Kidney epithelial cell (primary cell): ENCODE data around the gene SYT2. TPM values are rescaled to one million over a fixed set of nuclear protein-coding genes. Genes with fewer than 3 reads are reported as not detected.
"Not testable (repeated sequence)": the region's sequence is repeated elsewhere in the genome, so short reads cannot be mapped to it uniquely, and the experiment has no call there.

Source experiments
- DNase-seq: peaks from one replicate; pipeline ENCODE4 v3.0.0-alpha.2; 2010; ENCODE audit warnings: low read depth
- H3K27me3 ChIP-seq: 2 replicates; pipeline ENCODE4 v1.6.0; 2011; ENCODE audit warnings: low read length; ENCODE audit not compliant: control insufficient read depth, insufficient read depth
- H3K36me3 ChIP-seq: 2 replicates; pipeline ENCODE4 v1.5.1; 2011; ENCODE audit warnings: low read length; ENCODE audit not compliant: control insufficient read depth, insufficient read depth
- H3K4me3 ChIP-seq: 2 replicates; pipeline ENCODE4 v1.5.1; 2011; ENCODE audit warnings: low read depth, mild to moderate bottlenecking, control low read depth, low read length
- CTCF ChIP-seq: IDR thresholded peaks from 2 replicates; pipeline ENCODE4 v1.5.1; 2011; ENCODE audit warnings: mild to moderate bottlenecking, moderate library complexity, low read length, control low read depth, inconsistent platforms; ENCODE audit not compliant: insufficient read depth, poor library complexity, severe bottlenecking
- total RNA-seq: library from RNA; depleted of rRNA; stranded (reverse); fragments of >200 nt; gene quantifications from 2 replicates; pipeline ENCODE4 v1.2.3, GENCODE V29; 2015

SYT2 gene
- total RNA-seq, 1 donor from 2014 or later: 0.04 TPM

GRCh38 chr1:202615501-202616354 lies 94.5 kb downstream of the SYT2 start:
- H3K4me3 ChIP-seq: no peak overlapping the region
- TF ChIP-seq CTCF: no peak
- no peak for DNase-seq
- no peaks in the 10 kb centered on the region for H3K27me3 ChIP-seq
- H3K36me3 ChIP-seq: no peaks in the 10 kb centered on the region

- H3K36me3 ChIP-seq, DNase-seq, H3K27me3 ChIP-seq, H3K4me3 ChIP-seq: not testable (repeated sequence)
Observed at GRCh38 chr1:202615208-202615500, 95.1 kb downstream of the SYT2 start.

GRCh38 chr1:202614363-202615207 lies 95.7 kb downstream of the SYT2 start:
- H3K36me3 ChIP-seq: not testable (repeated sequence)

GRCh38 chr1:202613571-202613970 lies 96.7 kb downstream of the SYT2 start:
- no peak for TF ChIP-seq CTCF
- H3K4me3 ChIP-seq: no peak overlapping the region
- no peaks in the 10 kb centered on the region for H3K27me3 ChIP-seq
- no peak for DNase-seq
- no peaks in the 10 kb centered on the region for H3K36me3 ChIP-seq

More at GRCh38 chr1:202614363-202615207, 95.7 kb downstream of the SYT2 start:
- not testable (repeated sequence) for H3K27me3 ChIP-seq, DNase-seq, H3K4me3 ChIP-seq

- not testable (repeated sequence) for H3K27me3 ChIP-seq, H3K36me3 ChIP-seq, H3K4me3 ChIP-seq, DNase-seq
Observed at GRCh38 chr1:202612036-202612435, 98.2 kb downstream of the SYT2 start.

GRCh38 chr1:202605515-202605914 lies 104.7 kb downstream of the SYT2 start:
- Histone ChIP-seq H3K4me3 (no peak overlapping the region), H3K36me3 (no peaks in the 10 kb centered on the region), H3K27me3 (no peaks in the 10 kb centered on the region)
- TF ChIP-seq CTCF: no peak
- DNase-seq: no peak

- no peaks in the 10 kb centered on the region for H3K27me3 ChIP-seq
- TF ChIP-seq CTCF: no peak
- no peak overlapping the region for H3K4me3 ChIP-seq
- DNase-seq: no peak
- H3K36me3 ChIP-seq: no peaks in the 10 kb centered on the region
Observed at GRCh38 chr1:202603435-202603834, 106.8 kb downstream of the SYT2 start.
